K562 (cell line): Measurements from ENCODE around the gene TMEM120A. TPM values are rescaled to one million over a fixed set of nuclear protein-coding genes. Genes with fewer than 3 reads are reported as not detected.
A peak's percentile ranks its signal among the peaks of the same experiment; 100 is the strongest.

Experiments used
- ARID1B ChIP-seq: fragments of 450-650 bp; IDR thresholded peaks from 2 replicates; pipeline ENCODE4 v1.6.1; 2016; ENCODE audit warnings: antibody characterized with exemption, mild to moderate bottlenecking, inconsistent platforms
- ARID2 ChIP-seq: fragments of 450-650 bp; IDR thresholded peaks from 2 replicates; pipeline ENCODE4 v1.6.1; 2017; ENCODE audit warnings: antibody characterized with exemption, mild to moderate bottlenecking
- ATF1 ChIP-seq, 2 experiments: fragments of 450-650 bp in 1 of 2; IDR thresholded peaks; 2 replicates each; pipeline ENCODE4 v1.6.1; 2016; ENCODE audit warnings: missing compliant biosample characterization in 1 of 2, missing genetic modification characterization in 1 of 2
- EP300 ChIP-seq: IDR thresholded peaks from 2 replicates; pipeline ENCODE4 v1.6.1; 2012; ENCODE audit warnings: low read length, improper control_type of control experiment
- HMG20B ChIP-seq: fragments of 250-450 bp; sonication (Bioruptor Pico); IDR thresholded peaks from 2 replicates; pipeline ENCODE4 v1.5.0; 2021; ENCODE audit warnings: mild to moderate bottlenecking
- JUNB ChIP-seq: fragments of 450-650 bp; formaldehyde crosslinking; conservative IDR thresholded peaks from 2 replicates; pipeline ENCODE4 v1.4.0; 2020; ENCODE audit warnings: mild to moderate bottlenecking
- POLR3G ChIP-seq: IDR thresholded peaks from 2 replicates; pipeline ENCODE4 v1.6.1; 2011; ENCODE audit not compliant: insufficient read length, insufficient replicate concordance; ENCODE audit errors: extremely low read depth
- SIN3B ChIP-seq: fragments of 450-650 bp; IDR thresholded peaks from 2 replicates; pipeline ENCODE4 v1.6.1; 2017; ENCODE audit warnings: low read depth, mild to moderate bottlenecking, moderate library complexity
- SLC30A9 ChIP-seq: fragments of 250-450 bp; sonication (Bioruptor Pico); IDR thresholded peaks from 2 replicates; pipeline ENCODE4 v1.8.0; 2022; ENCODE audit warnings: mild to moderate bottlenecking, moderate library complexity
- XRCC3 ChIP-seq: fragments of 450-650 bp; IDR thresholded peaks from 2 replicates; pipeline ENCODE4 v1.6.1; 2017; ENCODE audit warnings: mild to moderate bottlenecking, moderate library complexity
- ZBED1 ChIP-seq: IDR thresholded peaks from 2 replicates; pipeline ENCODE4 v1.6.1; 2014
- ZBTB1 ChIP-seq: sonication (generic); formaldehyde crosslinking; IDR thresholded peaks from 2 replicates; pipeline ENCODE4 v1.8.1; 2023; ENCODE audit warnings: missing genetic modification reagents, low read depth, mild to moderate bottlenecking, borderline replicate concordance
- ZC3H4 ChIP-seq: sonication (generic); formaldehyde crosslinking; IDR thresholded peaks from 2 replicates; pipeline ENCODE4 v1.9.0; 2021; ENCODE audit warnings: missing genetic modification reagents, borderline replicate concordance
- ZEB2 ChIP-seq: fragments of 450-650 bp; IDR thresholded peaks from 2 replicates; pipeline ENCODE4 v1.6.1; 2016
- ZNF197 ChIP-seq: fragments of 200-800 bp; sonication (Bioruptor generic); IDR thresholded peaks from 2 replicates; pipeline ENCODE4 v1.6.1; 2016; ENCODE audit warnings: low read depth, missing genetic modification characterization, missing compliant biosample characterization
- ZNF217 ChIP-seq: sonication (generic); formaldehyde crosslinking; IDR thresholded peaks from 2 replicates; pipeline ENCODE4 v1.8.0; 2022; ENCODE audit warnings: mild to moderate bottlenecking, missing genetic modification reagents
- ZNF3 ChIP-seq: fragments of 250-450 bp; sonication (Bioruptor Pico); IDR thresholded peaks from 2 replicates; pipeline ENCODE4 v1.5.0; 2021; ENCODE audit warnings: mild to moderate bottlenecking, moderate library complexity
- ZNF507 ChIP-seq: conservative IDR thresholded peaks from 2 replicates; pipeline ENCODE4 v1.6.1; 2017; ENCODE audit warnings: missing genetic modification characterization, missing compliant biosample characterization
- polyA plus RNA-seq, 8 experiments: library from polyadenylated mRNA; depleted of rRNA in 4 of 8; stranded (reverse) in 5 of 8; unstranded in 3 of 8; fragments of >200 nt; fragmentation: Nextera tagmentation in 2 of 8; fragmentation: Illumina TruSeq in 1 of 8; extraction: Ambion mirVana in 2 of 8; extraction: Trizol in 1 of 8; gene quantifications; 2 replicates each; pipeline versions ENCODE4 v1.2.1 to v1.2.3, GENCODE V29; 2011 to 2014; ENCODE audit warnings: inconsistent platforms in 1 of 8, missing spikeins in 1 of 8
- total RNA-seq, 7 experiments: library from RNA; depleted of rRNA in 6 of 7; stranded (reverse); fragments of >200 nt in 6 of 7; fragmentation: Illumina TruSeq in 2 of 7; extraction: Trizol in 2 of 7; gene quantifications; 2 replicates each; pipeline versions ENCODE4 v1.2.1 to v1.2.3, GENCODE V29; 2011 to 2021; ENCODE audit warnings: low replicate concordance in 1 of 7
- TF ChIP-seq, protein P1 (sequence below): fragments of 450-650 bp; IDR thresholded peaks from 2 replicates; pipeline ENCODE4 v1.6.1; 2016; ENCODE audit warnings: missing biosample characterization, missing genetic modification characterization
- TF ChIP-seq, protein P2 (sequence below): sonication (generic); formaldehyde crosslinking; IDR thresholded peaks from 2 replicates; pipeline ENCODE4 v1.8.0; 2023; ENCODE audit warnings: mild to moderate bottlenecking, missing genetic modification reagents
- TF ChIP-seq, protein P3 (sequence below): IDR thresholded peaks from 2 replicates; pipeline ENCODE4 v1.6.1; 2014; ENCODE audit warnings: antibody characterized with exemption
- TF ChIP-seq, protein P4 (sequence below), 2 experiments: fragments of 450-650 bp in 1 of 2; sonication (generic) in 1 of 2; formaldehyde crosslinking in 1 of 2; IDR thresholded peaks in 1 of 2; conservative IDR thresholded peaks in 1 of 2; 2 replicates each; pipeline versions ENCODE4 v1.6.1 to v1.8.1; 2016 to 2023; ENCODE audit warnings: mild to moderate bottlenecking in 2 of 2, moderate library complexity in 2 of 2, inconsistent platforms in 1 of 2, missing genetic modification reagents in 1 of 2

Gene TMEM120A
- total and polyA plus RNA-seq, 9 of the 15 experiments (the other 6 are each of a cell fraction or from before 2014, with no cell fraction given): 2.3 to 90.2 (median 22.9) TPM

DNA sequence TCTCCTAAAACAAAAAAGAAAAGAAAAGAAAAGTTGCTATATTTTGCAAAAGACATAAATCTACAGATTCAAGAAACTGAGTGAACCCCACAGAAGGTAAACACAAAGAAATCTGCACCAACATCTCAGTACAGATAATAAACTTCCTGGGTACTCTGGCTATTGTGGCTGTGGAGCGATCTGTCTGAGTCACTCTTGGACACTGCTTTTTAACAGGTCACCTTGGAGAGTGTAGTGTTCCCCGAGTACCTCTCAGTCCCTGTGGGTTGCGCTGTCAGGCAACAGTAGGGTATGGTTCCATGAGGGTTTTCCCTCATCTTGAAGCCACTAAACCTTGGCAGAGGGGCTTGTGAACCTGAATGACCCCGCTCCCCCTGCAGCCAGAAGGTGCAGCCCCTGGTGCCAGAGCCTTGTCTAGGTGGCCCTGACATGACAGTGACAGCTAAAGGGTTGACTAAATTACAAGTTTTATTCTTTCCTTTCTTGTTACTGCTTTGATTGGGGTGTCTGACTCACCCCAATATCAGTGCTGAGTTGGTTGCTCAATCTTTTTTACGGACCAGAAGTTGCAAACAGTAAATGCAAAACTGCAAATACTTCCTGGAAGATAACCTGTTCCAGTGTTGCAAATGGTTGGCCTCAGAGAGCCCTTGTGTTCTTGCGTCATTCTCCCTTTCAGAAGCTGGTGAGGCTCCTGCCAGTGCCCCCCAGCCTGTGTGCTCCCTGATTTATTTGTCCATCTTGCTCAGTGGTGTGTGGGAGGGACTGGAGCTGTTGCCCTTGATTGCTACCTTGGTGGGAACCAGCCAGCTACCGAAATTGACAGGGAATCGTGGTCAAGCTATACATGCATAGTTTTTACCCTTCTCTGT is 48.9 kb downstream of the TMEM120A start (continued):
- no peak for TF ChIP-seq ARID2
- no peak for TF ChIP-seq ZBED1
- TF ChIP-seq ZNF217: no peak
- peak; percentile 68 for TF ChIP-seq ARID1B
- TF ChIP-seq ZC3H4: no peak
- TF ChIP-seq XRCC3: no peak
- TF ChIP-seq, protein P1, sequence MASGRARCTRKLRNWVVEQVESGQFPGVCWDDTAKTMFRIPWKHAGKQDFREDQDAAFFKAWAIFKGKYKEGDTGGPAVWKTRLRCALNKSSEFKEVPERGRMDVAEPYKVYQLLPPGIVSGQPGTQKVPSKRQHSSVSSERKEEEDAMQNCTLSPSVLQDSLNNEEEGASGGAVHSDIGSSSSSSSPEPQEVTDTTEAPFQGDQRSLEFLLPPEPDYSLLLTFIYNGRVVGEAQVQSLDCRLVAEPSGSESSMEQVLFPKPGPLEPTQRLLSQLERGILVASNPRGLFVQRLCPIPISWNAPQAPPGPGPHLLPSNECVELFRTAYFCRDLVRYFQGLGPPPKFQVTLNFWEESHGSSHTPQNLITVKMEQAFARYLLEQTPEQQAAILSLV (tag): peak; percentile 6; the same call in 1 of the 2 replicates
- TF ChIP-seq HMG20B (CRISPR knock-in tag): no peak
- TF ChIP-seq, protein P2, sequence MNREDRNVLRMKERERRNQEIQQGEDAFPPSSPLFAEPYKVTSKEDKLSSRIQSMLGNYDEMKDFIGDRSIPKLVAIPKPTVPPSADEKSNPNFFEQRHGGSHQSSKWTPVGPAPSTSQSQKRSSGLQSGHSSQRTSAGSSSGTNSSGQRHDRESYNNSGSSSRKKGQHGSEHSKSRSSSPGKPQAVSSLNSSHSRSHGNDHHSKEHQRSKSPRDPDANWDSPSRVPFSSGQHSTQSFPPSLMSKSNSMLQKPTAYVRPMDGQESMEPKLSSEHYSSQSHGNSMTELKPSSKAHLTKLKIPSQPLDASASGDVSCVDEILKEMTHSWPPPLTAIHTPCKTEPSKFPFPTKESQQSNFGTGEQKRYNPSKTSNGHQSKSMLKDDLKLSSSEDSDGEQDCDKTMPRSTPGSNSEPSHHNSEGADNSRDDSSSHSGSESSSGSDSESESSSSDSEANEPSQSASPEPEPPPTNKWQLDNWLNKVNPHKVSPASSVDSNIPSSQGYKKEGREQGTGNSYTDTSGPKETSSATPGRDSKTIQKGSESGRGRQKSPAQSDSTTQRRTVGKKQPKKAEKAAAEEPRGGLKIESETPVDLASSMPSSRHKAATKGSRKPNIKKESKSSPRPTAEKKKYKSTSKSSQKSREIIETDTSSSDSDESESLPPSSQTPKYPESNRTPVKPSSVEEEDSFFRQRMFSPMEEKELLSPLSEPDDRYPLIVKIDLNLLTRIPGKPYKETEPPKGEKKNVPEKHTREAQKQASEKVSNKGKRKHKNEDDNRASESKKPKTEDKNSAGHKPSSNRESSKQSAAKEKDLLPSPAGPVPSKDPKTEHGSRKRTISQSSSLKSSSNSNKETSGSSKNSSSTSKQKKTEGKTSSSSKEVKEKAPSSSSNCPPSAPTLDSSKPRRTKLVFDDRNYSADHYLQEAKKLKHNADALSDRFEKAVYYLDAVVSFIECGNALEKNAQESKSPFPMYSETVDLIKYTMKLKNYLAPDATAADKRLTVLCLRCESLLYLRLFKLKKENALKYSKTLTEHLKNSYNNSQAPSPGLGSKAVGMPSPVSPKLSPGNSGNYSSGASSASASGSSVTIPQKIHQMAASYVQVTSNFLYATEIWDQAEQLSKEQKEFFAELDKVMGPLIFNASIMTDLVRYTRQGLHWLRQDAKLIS (CRISPR knock-in tag): no peak
- TF ChIP-seq, protein P3, sequence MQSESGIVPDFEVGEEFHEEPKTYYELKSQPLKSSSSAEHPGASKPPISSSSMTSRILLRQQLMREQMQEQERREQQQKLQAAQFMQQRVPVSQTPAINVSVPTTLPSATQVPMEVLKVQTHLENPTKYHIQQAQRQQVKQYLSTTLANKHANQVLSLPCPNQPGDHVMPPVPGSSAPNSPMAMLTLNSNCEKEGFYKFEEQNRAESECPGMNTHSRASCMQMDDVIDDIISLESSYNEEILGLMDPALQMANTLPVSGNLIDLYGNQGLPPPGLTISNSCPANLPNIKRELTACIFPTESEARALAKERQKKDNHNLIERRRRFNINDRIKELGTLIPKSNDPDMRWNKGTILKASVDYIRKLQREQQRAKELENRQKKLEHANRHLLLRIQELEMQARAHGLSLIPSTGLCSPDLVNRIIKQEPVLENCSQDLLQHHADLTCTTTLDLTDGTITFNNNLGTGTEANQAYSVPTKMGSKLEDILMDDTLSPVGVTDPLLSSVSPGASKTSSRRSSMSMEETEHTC: no peak
- no peak for TF ChIP-seq ZBTB1 (CRISPR knock-in tag)
- TF ChIP-seq EP300: peak; percentile 21; the same call in 1 of the 2 replicates
- TF ChIP-seq SIN3B: no peak
- TF ChIP-seq SLC30A9 (CRISPR knock-in tag): no peak
- TF ChIP-seq, protein P4, sequence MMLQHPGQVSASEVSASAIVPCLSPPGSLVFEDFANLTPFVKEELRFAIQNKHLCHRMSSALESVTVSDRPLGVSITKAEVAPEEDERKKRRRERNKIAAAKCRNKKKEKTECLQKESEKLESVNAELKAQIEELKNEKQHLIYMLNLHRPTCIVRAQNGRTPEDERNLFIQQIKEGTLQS (IDR thresholded peaks at IDR 0.05): peak; percentile 66
- TF ChIP-seq, protein P4 (CRISPR knock-in tag; conservative IDR thresholded peaks at IDR 0.05): no peak
- no peak for TF ChIP-seq JUNB (CRISPR knock-in tag)
- TF ChIP-seq ZNF3 (CRISPR knock-in tag): no peak
- no peak for TF ChIP-seq ZNF197
- peak; percentile 50; the same call in 1 of the 2 replicates for TF ChIP-seq ZEB2
- no peak for TF ChIP-seq ZNF507
- no peak for TF ChIP-seq ATF1 (CRISPR knock-in tag; IDR thresholded peaks at IDR 0.05)
- TF ChIP-seq ATF1 (tag; IDR thresholded peaks at IDR 0.05): no peak
- no peak for TF ChIP-seq POLR3G
